GM12875 (cell line): ENCODE data around the gene DMTF1.
"Not testable (repeated sequence)": the region's sequence is repeated elsewhere in the genome, so short reads cannot be mapped to it uniquely, and the experiment has no call there.

Experiments
- H3K4me3 ChIP-seq: one replicate; pipeline ENCODE4 v1.5.1; 2011; ENCODE audit warnings: low read depth, low read length, control low read depth
- CTCF ChIP-seq: IDR thresholded peaks from 2 replicates; pipeline ENCODE4 v1.5.1; 2011; ENCODE audit warnings: low read depth, mild to moderate bottlenecking, control low read depth, inconsistent platforms, low read length, moderate library complexity, borderline replicate concordance; ENCODE audit not compliant: insufficient read depth

Gene DMTF1

GRCh38 chr7:87234949-87235348, 82.7 kb downstream of the DMTF1 start:
- no peak for TF ChIP-seq CTCF

GRCh38 chr7:87238464-87239051, 86.3 kb downstream of the DMTF1 start:
- H3K4me3 ChIP-seq = not testable (repeated sequence)

More at GRCh38 chr7:87234949-87235348, 82.7 kb downstream of the DMTF1 start:
- no peak overlapping the region for H3K4me3 ChIP-seq

GRCh38 chr7:87245671-87246070, 93.4 kb downstream of the DMTF1 start:
- H3K4me3 ChIP-seq = not testable (repeated sequence)
